GM23248 (cell line): ENCODE results near the gene CACNA1D.

Experiments used
- EZH2 ChIP-seq: fragments of 200-600 bp; sonication (generic); IDR thresholded peaks from 2 replicates; pipeline ENCODE4 v1.6.1; 2018; ENCODE audit warnings: antibody characterized with exemption, mild to moderate bottlenecking; ENCODE audit not compliant: insufficient read depth, poor library complexity, severe bottlenecking
- EZH2phosphoT487 ChIP-seq: fragments of 200-600 bp; sonication (generic); IDR thresholded peaks from 2 replicates; pipeline ENCODE4 v1.6.1; 2018; ENCODE audit warnings: antibody characterized with exemption, moderate library complexity, mild to moderate bottlenecking, low read depth; ENCODE audit not compliant: insufficient read depth

DNA sequence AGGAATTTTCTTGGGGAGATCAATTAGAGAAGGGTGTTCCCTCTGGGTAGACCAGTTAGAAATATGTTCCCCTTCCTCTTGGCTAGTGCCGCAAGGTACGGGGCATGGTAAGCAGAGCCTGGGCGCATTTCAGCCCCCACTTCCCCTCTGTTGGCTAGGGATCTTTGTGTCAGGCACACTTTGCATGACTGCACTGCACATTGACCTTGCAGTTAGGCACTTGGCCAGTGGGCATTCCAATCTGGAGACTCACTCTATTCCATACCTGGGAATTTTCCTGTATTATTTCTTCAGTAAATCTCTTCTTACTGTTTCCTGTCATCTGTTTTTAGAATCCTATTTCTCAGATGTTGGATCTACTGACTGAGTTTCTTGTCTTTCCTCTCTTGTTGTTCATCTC, 30.0 kb upstream of the CACNA1D start:
- TF ChIP-seq EZH2, result no peak
- no peak for TF ChIP-seq EZH2phosphoT487
